GM21447 (cell line): ENCODE measurements around the gene THOC6.
"Not testable (repeated sequence)": the region's sequence is repeated elsewhere in the genome, so short reads cannot be mapped to it uniquely, and the experiment has no call there.

Experiments used
- ATAC-seq: cut with Tn5 transposase; IDR thresholded peaks from one replicate; pipeline ENCODE4 v1.9.1; 2021; ENCODE audit not compliant: unreplicated experiment

THOC6 gene

DNA sequence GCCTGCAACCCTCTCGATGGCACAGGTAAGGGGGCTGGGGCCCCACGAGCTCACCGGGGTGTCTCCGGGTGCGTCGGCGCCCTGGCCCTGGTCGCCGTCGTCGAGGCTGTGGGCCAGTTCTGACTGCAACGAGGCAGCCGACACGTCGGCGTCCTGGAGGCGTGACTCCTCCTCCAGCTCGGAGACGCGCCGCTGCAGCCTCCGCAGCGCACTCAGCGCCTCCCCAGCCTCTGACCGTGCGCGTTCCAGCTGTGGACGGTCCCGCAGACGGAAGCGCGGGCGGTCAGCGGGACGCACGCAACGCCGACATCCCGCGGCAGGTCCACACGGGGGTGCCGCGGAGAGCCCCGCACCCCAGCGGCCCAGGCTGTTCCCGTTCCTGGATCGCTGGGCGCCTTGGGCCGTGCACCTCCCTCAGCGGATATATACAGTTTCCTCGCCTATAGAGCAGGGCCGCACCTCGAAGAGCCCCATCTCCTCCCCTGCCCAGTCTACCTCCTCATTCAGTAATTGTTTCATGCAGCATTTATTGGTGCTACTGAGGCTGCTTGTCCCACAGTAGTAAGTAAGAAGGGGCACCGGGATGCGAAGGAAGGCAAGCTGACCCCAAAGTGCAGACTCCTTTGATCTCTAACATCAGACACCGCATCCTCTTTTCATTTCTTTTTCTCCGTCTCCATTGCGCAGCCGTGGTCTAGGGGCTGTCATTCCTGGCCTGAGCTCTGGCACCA is 5.8 kb downstream of the THOC6 start:
- no peak for ATAC-seq

DNA sequence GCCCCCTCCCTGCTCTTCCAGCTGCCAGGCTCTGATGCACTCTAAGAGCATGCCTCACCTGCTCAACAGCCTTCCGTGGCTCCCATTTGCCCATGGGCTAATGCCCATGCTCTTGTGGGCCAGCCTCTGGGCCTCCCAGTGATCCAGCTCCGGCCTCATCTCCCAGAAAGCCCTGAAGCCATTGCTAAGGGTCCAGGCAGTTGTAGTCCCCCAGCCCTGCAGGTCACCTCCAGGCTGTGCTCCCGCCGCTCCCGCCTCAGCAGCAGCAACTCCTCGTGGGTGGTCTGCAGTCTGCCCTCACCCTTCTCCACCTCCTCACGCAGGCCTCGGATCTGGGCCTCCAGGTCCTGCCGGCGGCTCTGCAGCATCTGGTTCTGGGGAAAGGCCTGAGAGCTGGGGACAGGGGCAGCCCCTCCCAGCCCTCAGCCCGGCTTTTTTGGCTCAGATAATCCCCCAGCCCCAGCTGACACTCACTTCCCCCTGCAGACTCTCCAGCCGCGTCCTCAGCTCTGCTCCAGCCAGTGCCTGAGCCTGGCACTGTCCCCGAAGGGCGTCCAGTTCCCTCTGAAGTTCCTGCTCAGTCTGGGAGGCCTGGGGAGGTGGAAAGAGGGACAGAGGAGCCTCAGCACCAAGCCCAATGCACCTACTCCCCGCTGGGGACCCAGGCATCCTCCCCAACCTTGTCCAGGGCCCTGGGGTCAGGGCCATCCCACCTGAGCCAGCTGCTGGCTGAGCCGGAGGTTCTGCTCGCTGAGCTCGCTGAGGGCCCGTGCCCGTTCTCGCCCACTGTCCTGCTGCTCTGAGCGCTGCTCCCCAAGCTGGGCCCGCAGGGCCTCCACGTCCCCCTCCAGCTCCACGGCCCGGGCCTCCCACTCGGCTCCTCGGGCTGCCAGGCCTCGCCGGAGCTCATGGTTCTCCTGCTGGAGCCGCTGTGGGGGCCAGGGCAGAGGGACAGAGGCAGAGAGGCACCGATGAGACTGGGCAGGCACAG is 6.7 kb downstream of the THOC6 start:
- ATAC-seq, result no peak

DNA sequence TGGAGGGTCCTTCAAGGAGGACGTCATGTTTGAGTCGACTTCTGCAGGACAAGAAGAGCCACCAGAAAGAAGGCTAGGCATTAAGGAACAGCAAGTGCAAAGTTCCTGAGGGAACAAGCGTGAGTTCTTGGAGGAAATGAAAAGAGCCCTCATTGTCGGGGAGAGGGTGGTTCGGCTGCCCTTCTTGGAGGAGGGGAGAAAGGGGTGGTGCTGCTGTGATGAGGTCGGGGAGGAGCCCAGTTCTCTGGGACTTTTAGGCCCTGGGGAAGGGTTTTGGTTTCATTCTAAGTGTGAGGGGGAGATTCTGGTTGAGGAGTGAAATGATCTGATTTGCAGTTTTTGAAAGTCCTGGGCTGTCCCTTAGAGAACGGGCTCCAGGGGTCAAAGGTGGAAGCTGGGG is 8.8 kb downstream of the THOC6 start:
- no peak for ATAC-seq

DNA sequence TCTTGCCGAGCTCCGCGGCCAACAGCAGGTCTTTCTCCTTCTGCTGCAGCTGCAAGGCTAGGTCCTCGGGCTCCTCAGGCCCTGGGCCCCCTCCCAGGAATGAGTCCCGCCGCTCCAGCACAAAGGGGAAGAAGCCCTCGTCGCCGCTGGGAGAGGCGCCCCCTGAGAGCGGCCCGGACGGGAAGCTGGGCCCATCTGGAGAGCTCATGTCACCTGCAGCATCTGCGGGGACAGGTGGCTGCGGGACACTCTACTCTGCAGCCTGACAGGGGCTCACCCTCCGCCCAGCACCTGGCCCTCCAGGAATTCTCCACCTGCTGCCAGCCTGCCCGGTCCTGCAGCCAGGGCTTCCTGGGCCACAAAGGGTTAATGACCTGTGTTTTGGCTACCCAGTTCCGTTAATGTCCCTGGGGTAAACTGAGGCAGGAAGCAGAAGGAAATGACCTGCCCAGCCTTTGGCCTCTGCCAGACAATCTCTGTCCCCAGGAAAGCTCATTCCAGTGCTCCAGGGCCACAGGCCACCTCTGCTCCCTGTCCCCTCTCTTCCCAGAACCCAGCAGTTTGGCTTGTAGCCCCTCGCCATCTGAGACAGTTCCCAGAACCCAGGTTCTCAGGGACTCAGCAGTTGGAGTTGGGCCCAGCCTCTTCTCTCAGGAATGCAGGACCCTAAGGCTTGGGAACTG is 11.6 kb downstream of the THOC6 start:
- no peak for ATAC-seq

DNA sequence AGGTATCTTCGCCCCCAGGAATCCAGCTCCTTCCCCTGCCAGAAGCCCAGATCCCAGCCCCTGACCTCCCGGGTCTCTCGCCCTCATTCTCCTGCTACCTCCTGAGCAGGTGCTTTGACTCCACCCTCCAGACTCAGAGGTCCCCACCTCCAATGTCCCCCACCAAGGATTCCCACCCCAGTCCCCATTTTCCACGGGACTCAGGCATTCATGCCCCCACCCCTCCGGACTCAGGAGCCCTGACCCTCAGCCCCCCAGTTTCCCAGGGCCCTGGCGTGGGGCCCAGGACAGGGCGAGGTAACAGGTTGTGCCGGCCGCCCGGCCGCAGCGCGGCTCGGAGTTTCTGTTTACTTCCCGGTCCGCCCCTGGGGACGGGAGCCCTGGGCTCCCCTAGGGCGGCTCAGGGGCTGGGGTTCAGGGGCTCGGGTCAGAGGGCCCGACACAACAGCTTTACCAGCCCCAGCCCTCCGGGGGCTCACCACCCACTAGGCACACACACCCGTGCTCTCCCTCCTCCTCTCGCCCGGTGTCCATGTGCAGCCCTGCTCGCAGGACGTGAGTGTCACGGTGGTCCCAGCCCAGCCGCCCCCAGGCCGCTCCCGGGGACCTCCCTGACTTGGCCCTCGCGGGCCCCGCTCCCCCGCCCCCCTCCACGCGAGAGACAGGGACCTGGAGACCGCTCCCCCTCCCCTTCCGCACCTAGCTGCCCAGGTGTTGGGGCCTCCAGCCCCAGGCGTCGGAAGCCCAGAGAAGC is 12.3 kb downstream of the THOC6 start:
- ATAC-seq, result no peak

DNA sequence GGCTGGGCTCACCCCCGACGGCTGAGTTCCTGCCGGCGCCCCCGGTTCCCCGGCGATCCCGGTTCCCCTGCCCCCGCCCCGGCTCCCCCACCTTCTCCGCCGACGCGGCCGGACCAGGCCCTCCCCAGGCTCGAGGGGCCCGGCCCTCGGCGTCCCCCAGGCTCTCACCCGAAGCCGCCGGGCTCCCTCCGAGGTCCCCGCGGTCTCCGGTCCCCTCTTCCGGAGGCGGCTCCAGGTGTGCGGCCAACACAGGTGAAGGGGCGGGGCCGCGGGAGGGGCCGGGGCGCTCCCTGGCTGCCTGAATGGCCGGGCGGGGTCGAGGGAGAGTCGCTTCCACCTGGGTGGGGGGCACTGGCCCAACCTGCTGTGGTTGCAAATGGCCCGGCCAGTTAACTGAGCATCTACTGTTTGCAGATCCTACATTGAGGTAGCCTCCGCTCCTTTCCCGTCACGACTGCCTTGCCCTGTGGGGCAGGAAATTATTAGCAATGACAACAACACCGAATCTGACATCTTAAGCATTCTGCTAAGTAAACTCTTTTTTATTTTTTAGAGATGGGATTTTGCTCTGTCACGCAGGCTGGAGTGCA is 13.0 kb downstream of the THOC6 start, which contains the start of gene BICDL2:
Gene BICDL2, minus strand, starts transcription at position 219 of the 590 bp plus-strand sequence. CDS start 1,448 bp downstream, outside the sequence.
- no peak for ATAC-seq

DNA sequence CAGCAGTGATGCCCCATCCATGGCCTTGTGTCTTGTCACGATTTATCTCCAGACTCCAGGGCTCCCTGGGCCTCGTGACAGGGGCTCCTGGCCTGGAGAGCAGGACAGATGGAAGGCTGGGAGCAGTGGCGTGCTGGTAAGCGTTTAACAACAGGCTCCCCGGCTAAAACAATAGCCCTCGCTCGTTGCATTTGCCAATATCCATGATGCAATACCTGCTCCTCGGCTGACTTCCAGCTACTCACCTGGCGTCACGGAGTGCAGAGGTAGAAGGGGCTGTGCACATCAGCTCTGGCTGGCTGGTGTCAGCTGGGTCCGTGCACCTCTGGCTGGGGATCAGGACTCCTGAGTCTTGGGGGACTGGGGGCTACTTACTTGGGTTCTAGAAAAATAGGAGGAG is 14.4 kb downstream of the THOC6 start:
- ATAC-seq, result no peak

DNA sequence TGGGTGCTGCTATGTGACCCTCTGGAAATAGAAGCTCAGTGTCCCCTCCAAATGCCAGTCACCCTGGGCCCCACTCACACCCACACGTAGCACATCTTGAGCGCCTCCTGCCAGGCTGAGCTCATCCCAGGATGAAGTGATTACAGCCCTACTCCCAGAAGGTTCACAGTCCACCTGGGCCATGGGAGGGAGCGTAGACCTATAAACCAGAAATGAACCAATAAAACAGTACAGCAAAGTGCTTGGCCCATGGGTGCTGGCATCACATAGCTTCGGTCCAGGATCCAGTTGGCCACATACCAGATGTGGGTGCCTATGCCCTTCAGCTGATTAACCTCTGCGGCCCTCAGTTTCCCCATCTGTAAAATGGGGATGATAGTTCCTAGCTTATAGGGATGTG is 15.1 kb downstream of the THOC6 start:
- no peak for ATAC-seq

DNA sequence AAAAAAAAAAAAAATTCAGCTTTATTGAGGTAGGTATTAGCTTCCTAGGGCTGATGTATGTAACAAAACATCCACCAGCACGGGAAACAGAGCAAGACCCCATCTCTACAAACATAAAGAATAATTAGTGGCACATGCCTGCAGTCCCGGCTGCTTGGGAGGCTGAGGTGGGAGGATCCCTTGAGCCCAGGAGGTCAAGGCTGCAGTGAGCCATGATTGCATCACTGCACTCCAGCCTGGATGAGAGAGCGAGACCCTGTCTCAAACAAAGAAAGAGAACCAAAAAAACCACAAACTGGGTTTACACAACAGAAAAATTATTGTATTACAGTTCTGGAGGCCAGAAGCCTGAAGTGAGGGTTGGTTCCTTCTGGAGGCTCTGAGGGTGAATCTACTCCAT is 18.5 kb downstream of the THOC6 start:
- ATAC-seq, result no peak

DNA sequence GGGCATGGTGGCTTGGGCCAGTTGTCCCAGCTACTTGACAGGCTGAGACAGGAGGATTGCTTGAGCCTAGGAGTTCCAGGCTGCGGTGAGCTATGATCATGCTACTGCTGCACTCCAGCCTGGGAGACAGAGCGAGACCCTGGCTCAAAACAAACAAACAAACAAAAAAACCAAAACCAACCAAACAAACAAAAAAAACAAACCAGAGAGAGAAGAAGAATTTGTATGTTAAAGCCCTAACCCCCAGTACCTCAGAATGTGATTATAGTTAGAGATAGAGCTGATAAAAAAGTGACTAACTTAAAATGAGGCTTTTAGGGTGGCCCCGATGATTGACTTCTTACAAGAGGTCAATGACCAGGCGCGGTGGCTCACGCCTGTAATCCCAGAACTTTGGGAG is 20.9 kb downstream of the THOC6 start:
- ATAC-seq, result no peak

DNA sequence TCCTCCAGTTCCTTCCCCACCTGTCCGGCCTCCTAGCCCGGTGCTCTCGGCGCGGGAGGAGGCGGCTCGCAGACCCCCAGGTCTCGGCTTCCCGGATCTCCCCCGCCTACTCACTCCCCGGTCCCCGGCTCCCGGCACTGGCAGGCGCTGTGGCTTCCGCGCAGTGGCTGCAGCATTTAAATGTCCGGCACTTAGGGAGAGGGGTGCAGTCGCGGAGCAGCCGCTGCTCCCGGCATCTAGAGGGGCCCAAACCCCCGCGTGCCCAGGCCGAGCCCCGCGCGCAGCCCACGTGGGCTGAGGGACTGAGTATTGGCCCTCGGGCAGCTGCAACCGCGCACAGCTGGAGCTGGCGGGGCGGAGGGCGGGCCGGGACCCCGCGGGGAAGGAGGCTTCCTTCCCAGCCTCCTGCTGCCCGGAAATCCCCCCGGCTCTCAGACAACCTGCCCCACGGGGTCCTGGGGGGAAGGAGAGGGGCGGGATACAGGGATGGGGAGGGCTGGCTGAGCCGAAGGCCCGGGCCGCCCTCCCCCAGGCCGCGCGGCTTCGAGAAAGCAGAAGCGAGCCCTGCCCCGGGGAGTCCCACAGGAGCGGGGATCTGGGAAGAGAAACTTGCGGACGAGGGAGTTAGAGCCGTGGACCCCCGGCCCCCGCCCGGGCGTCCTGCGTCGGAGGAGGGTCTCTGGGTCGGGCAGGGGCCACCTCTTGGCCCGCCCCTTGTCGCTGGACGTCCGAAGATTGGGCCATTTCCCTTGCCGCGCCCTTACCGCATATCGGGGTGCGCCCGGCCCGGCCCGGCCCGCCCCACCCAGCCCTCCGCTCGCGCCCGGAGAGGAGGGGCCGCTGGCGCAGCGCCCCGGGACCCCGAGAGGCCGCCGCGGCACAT is 22.2 kb downstream of the THOC6 start, which contains the start of gene MMP25:
Gene MMP25, plus strand, starts transcription at position 804 of the 883 bp plus-strand sequence. CDS start 357 bp downstream, outside the sequence.
- no peak for ATAC-seq

DNA sequence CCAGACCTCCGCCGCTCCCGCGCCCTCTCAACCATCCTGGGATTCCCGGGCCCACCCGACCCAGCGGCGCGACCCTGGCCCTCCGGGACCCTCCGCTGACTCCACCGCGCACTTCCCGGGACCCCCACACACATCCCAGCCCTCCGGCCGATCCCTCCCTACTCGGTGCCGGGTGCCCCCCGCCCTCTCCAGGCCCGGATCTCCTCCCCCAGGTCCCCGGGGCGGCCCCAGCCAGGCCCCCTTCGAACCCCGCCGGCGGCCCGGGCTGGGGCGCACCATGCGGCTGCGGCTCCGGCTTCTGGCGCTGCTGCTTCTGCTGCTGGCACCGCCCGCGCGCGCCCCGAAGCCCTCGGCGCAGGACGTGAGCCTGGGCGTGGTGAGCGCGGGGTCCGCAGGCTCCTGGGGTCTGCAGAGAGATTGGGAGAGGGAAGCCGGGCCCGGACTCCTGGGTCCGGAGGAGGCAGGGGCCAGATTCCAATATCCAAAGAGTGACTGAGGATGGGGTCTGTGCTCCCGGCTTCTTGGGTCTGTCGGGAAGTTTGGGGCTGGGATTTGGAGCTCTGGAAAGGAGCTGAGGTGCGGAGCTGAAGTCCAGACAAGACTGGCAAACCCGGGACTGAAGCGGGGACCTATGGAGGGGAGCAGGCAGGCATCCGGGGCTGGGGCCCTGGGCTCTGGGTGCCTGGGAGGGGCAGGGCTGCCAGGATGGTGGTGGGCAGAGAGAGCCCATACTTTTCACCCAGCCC is 23.0 kb downstream of the THOC6 start:
- ATAC-seq, result no peak

DNA sequence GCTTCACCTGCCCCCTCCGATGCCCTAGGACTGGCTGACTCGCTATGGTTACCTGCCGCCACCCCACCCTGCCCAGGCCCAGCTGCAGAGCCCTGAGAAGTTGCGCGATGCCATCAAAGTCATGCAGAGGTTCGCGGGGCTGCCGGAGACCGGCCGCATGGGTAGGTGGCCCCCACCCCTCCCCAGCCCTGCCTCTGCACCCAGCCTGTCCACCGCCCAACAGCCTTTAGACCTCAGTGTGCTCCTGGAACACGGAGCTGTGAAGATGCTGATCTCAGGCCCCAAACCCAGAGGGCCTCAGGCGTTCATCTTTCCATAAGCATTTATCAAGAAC is 23.5 kb downstream of the THOC6 start:
- no peak for ATAC-seq

DNA sequence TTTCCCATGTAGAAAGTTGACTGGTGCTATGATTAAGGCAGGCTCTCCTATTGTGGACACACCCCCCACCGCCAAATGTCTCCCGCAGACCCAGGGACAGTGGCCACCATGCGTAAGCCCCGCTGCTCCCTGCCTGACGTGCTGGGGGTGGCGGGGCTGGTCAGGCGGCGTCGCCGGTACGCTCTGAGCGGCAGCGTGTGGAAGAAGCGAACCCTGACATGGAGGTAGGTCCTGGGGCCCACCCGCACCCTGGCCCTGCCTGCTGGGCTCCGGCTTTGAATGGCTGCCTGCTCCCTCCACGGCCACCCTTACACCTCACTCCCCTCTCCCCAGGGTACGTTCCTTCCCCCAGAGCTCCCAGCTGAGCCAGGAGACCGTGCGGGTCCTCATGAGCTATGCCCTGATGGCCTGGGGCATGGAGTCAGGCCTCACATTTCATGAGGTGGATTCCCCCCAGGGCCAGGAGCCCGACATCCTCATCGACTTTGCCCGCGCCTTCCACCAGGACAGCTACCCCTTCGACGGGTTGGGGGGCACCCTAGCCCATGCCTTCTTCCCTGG is 26.2 kb downstream of the THOC6 start:
- no peak for ATAC-seq

DNA sequence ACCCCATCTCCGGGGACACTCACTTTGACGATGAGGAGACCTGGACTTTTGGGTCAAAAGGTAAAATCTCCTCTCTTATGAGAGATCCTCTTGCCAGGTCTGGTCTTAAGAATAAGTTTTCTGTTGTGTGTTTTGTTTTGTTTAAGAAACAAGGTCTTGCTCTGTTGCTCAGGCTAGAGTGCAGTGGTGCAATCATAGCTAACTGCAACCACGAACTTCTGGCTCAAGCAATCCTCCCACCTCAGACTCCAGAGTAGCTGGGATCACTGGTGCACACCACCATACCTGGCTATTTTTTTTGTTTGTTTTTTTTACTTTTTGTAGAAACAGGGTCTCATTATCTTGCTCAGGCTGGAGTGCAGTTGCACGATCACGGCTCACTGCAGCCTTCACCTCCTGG is 26.7 kb downstream of the THOC6 start:
- no peak for ATAC-seq

DNA sequence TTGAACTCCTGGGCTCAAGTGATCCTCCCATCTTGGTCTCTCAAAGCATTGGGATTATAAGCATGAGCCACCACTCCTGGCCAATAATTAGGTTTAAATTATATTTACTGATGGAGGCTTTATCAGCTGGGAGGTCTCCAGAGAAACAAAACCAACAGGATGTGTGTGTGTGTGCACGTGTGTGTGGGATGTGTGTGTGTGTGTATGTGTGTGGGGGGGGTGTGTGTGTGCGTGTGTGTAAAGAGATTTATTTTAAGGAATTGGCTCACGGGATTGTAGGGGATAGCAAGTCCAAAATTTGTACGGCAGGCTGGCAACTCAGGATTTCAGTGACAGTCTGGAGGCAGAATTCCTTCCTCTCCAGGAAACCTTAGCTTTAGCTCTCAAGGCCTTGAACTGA is 27.2 kb downstream of the THOC6 start:
- ATAC-seq, result no peak

DNA sequence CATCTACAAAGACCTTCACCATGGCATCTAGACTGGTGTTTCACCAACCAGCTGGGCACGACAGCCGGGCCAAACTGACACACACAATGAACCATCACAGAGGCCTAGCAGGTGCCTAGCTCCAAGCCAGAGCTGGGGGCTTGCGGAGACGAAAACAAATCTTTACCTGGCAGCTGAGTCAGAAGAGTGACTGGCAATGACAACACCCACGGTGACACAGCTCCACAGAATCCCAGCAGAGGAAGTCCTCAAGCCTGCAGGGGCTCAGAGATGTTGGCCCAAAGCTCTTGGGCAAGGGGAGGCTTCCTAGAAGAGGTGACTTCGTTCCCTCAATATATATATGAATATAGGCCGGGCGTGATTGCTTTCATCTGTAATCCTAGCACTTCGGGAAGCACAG is 27.7 kb downstream of the THOC6 start:
- ATAC-seq, result no peak

DNA sequence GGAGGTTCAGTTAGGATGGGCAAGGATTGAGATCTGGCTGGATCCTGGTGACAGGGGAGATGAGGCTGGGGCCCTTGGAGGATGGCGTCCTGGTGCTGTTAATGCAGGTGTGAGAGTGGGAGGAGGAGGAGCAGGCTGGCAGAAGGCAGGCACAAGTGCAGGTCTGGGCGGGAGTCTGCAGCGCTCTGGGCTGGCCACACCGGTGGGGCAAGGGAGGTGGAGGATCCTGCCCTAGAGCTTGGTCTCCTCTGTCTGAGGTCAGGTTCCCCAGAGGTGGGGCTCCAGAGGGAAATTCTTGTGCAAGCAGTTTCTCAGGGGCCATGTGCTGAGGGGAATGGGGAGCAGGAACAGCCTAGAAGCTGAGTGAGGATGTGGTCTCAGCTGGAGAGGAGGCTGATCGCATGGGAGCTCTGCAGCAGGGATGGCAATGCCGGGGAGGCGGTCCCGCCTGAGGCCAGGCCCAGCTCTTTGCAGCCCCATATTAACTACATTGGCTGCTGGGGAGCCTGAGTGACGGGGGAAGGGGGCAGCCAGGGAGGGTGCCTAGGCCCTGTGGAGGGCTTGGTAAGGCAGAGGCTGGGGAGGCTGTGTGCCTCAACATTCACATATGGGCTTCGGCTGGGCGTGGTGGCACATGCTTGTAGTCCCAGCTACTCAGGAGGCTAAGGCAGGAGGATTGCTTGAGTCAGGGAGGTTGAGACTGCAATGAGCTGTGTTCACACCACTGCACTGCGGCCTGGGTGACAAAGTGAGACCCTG is 28.9 kb downstream of the THOC6 start:
- not testable (repeated sequence) for ATAC-seq
